ENCODE data around the gene VTA1.
"Not testable (repeated sequence)": the region's sequence is repeated elsewhere in the genome, so short reads cannot be mapped to it uniquely, and the experiment has no call there.

The VTA1 gene

DNA sequence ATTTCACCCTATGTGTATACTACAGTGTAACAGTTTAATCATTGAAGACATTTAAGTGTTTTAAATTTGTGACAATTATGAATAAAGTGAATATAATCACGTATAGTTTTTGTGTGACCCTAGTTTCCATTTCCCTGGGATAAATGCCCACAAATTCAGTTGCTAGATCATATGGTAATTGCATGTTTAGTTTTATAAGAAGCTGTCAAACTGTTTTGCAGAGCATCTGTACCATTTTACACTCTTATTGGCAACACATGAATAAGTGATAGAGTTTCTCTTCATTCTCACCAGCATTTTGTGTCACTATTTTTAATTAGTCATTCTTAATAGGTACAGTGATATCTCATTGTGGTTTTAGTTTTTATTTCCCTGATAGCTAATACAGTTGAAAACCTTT lies 7.3 kb downstream of the VTA1 start:
- no peak overlapping the region for H3K4me3 ChIP-seq (ENCODE audit: low read depth, low read length)
- DNase-seq (ENCODE audit: low read depth): no peak
- TF ChIP-seq, protein P1, sequence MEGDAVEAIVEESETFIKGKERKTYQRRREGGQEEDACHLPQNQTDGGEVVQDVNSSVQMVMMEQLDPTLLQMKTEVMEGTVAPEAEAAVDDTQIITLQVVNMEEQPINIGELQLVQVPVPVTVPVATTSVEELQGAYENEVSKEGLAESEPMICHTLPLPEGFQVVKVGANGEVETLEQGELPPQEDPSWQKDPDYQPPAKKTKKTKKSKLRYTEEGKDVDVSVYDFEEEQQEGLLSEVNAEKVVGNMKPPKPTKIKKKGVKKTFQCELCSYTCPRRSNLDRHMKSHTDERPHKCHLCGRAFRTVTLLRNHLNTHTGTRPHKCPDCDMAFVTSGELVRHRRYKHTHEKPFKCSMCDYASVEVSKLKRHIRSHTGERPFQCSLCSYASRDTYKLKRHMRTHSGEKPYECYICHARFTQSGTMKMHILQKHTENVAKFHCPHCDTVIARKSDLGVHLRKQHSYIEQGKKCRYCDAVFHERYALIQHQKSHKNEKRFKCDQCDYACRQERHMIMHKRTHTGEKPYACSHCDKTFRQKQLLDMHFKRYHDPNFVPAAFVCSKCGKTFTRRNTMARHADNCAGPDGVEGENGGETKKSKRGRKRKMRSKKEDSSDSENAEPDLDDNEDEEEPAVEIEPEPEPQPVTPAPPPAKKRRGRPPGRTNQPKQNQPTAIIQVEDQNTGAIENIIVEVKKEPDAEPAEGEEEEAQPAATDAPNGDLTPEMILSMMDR (IDR thresholded peaks at IDR 0.05; ENCODE audit: control insufficient read depth, extremely low read depth, insufficient read depth): no peak

DNA sequence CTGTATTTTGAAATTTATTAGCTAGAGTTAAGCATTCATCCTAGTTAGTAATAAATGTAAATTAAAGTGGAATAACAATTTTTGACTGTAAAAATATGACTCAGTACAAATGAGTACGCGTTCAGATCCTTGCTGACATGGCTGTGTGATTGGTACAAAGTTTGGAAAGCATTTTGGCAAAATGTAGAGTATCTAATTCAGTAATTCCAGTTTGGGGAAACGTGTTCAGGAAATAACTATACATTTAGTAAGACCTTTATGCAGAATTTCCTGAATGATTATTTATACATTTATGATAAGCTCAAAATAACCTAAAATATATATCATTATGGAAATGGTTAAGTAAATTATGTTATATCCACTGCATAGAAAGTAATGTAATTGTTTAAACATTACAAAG lies 8.0 kb downstream of the VTA1 start:
- TF ChIP-seq, protein P1 (IDR thresholded peaks at IDR 0.05; ENCODE audit: control insufficient read depth, extremely low read depth, insufficient read depth): no peak
- DNase-seq (ENCODE audit: low read depth): no peak
- no peak overlapping the region for H3K4me3 ChIP-seq (ENCODE audit: low read depth, low read length)

DNA sequence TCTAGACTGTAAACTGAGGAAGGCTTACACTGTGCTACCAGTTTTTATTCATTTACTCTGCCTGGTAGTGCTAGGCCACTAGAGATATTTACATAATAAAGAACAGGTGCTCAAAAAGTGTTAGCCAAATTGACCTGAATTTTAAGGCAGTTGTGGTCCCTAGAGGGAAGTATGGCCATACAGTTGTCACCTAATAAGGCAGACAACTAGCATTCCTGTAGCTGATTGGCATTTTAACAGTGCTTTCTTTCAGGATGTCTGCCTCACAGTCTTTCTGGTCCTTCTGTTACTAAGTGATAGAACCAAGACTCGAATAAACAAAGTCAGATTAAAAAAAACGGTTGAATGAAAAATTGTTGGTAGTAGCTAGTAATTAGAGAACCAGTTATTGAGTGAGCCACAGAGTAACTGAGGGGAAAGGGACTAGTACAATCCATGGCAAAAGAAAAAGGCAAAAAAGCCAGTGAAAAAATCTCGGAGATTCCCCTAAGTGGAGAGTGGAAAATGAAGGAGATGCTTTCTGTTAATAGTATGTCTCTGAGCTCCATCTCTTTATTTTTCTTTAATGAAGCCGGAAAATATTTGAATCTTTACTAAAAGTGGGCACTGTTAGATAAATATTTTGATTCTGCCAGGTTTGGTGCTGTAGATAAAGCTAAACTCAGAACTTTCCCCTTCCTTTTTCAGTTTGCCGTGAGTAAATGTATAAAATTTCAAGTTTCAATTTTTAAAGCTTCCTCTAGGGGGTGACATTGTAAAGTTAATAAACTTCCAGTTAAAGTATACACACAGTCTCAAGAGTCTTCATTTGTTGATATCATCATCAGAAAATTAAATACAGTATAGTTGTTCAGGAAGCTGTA lies 9.1 kb downstream of the VTA1 start:
- TF ChIP-seq, protein P1 (IDR thresholded peaks at IDR 0.05; ENCODE audit: control insufficient read depth, extremely low read depth, insufficient read depth): no peak
- no peak overlapping the region for H3K4me3 ChIP-seq (ENCODE audit: low read depth, low read length)
- no peak for DNase-seq (ENCODE audit: low read depth)

DNA sequence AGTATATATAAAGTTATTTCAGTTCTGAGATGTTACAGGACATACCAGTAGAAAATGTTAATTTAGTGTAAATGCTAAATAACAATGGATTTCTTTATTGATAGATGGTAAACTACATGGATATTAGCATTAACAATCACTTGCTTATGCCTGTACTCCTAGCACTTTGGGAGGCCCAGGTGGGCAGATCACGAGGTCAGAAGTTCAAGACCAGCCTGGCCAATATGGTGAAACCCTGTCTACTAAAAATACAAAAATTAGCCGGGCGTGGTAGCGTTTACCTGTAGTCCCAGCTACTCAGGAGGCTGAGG lies 9.7 kb downstream of the VTA1 start:
- not testable (repeated sequence) for DNase-seq (ENCODE audit: low read depth); H3K4me3 ChIP-seq (ENCODE audit: low read depth, low read length)

DNA sequence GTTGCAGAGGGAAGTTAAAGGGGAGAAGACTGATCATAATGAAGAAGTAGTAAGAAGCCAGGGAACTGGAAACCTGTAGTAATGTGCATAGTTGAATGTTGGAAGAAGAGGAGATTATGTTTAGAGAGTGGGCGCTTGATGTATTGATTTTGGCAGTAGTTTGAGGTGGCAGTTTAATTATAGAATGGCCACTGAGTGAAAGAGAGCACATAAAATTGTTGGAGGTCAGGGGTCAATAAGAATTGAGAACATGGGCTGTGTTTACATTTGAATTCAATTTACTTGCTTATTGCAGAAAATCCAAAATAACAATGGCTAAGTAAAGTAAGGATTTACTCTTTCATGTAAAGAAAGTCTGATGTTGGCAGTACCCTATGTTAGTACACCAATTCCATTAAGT lies 15.7 kb downstream of the VTA1 start:
- DNase-seq (ENCODE audit: low read depth): no peak
- TF ChIP-seq, protein P1 (IDR thresholded peaks at IDR 0.05; ENCODE audit: control insufficient read depth, extremely low read depth, insufficient read depth): no peak
- H3K4me3 ChIP-seq (ENCODE audit: low read depth, low read length): no peak overlapping the region

DNA sequence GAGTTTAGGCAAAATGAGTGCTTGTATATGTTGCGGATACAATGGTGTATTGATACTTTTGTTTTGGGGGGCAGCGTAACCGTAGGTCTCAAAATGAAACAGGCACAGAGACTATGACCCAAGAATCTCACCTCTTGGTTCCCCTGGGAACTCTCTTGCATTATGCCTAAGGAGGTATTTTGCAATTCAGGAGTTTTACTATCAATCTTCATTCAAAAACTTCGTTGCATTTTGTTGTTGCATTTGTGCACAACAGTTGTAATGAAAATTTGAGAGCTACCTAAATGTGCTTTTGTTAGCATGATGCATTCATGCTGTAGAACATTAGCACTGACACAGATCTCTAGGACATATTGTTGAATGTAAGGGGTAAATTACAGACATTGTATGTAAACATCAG lies 18.2 kb downstream of the VTA1 start:
- H3K4me3 ChIP-seq (ENCODE audit: low read depth, low read length): no peak overlapping the region
- DNase-seq (ENCODE audit: low read depth): no peak
- TF ChIP-seq, protein P1 (IDR thresholded peaks at IDR 0.05; ENCODE audit: control insufficient read depth, extremely low read depth, insufficient read depth): no peak

DNA sequence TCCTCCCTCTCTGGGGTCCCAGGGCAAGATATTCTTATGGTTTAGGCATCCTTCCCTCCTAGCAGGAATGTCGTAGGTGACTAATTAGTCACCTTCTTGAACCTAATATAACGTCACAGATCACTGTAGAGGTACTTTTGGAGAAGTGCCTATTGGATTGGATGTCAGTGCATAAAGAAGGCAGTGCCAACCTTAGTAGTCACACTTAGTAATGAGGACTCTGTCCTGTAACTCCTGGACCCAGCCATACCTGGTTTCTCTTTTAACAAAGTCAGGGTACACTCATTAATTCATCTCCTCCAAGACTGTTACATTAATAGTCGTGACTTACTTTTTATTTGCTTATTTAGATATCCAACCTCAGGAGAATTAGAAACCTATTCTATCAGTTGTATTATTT lies 20.0 kb downstream of the VTA1 start:
- TF ChIP-seq, protein P1 (IDR thresholded peaks at IDR 0.05; ENCODE audit: control insufficient read depth, extremely low read depth, insufficient read depth): no peak
- no peak for DNase-seq (ENCODE audit: low read depth)
- H3K4me3 ChIP-seq (ENCODE audit: low read depth, low read length): no peak overlapping the region
